IMR-90 (cell line): ENCODE measurements around the gene HORMAD1. TPM values are rescaled to one million over a fixed set of nuclear protein-coding genes. Genes with fewer than 3 reads are reported as not detected.
"Not testable (repeated sequence)": the region's sequence is repeated elsewhere in the genome, so short reads cannot be mapped to it uniquely, and the experiment has no call there.

Source experiments
- ATAC-seq: fragments of 200-7000 bp; cut with Tn5 transposase; 2 replicates; pipeline ENCODE4 v1.9.1; 2020; ENCODE audit warnings: low read depth, mild to moderate bottlenecking, moderate library complexity
- BruUV-seq: library from RNA; stranded (reverse); fragments of 400-500 nt; replicated peaks from 2 replicates; lab custom pipeline; 2021; lab: Mats Ljungman, UMichigan
- CTCF ChIA-PET: fragments of 300-600 bp; formaldehyde crosslinking; extraction: SDS; loops from one replicate; lab custom pipeline; 2021; ENCODE audit warnings: antibody characterized with exemption; lab: Yijun Ruan, JAX
- POLR2A ChIA-PET: fragments of 300-600 bp; sonication (Branson Sonifier 250); formaldehyde crosslinking; loops from one replicate; lab custom pipeline; 2022; ENCODE audit warnings: antibody characterized with exemption; ENCODE audit not compliant: unreplicated experiment; lab: Charles Lee
- DNase-seq: peaks from one replicate; pipeline ENCODE4 v3.0.0; 2013
- H2AFZ ChIP-seq: replicated peaks from 2 replicates; pipeline ENCODE3; 2013; ENCODE audit warnings: low read length, mild to moderate bottlenecking; ENCODE audit not compliant: poor library complexity
- H2AK5ac ChIP-seq: 2 replicates; pipeline ENCODE4 v1.6.1; 2013; ENCODE audit warnings: low read depth, low read length, inconsistent platforms
- H2AK9ac ChIP-seq: replicated peaks from 2 replicates; pipeline ENCODE3; 2013; ENCODE audit warnings: mild to moderate bottlenecking, low read depth, low read length, moderate library complexity; ENCODE audit not compliant: poor library complexity
- H2BK120ac ChIP-seq: 2 replicates; pipeline ENCODE4 v1.6.1; 2013; ENCODE audit warnings: low read depth, low read length, inconsistent platforms
- H2BK15ac ChIP-seq: 3 replicates; pipeline ENCODE4 v1.6.1; 2013; ENCODE audit warnings: low read depth, low read length, inconsistent platforms
- H2BK20ac ChIP-seq: 2 replicates; pipeline ENCODE4 v1.6.1; 2013; ENCODE audit warnings: low read depth, mild to moderate bottlenecking, inconsistent platforms, low read length, moderate library complexity
- H2BK5ac ChIP-seq: 2 replicates; pipeline ENCODE4 v1.6.1; 2013; ENCODE audit warnings: mild to moderate bottlenecking, low read depth, low read length, inconsistent platforms; ENCODE audit not compliant: poor library complexity, severe bottlenecking
- H3K14ac ChIP-seq: replicated peaks from 2 replicates; pipeline ENCODE4 v1.6.1; 2013; ENCODE audit warnings: low read depth, low read length, inconsistent platforms
- H3K18ac ChIP-seq: 2 replicates; pipeline ENCODE4 v1.6.1; 2013; ENCODE audit warnings: low read depth, low read length, control low read depth
- H3K23ac ChIP-seq: 2 replicates; pipeline ENCODE4 v1.6.1; 2013; ENCODE audit warnings: low read depth, low read length, inconsistent platforms
- H3K27ac ChIP-seq: 2 replicates; pipeline ENCODE4 v1.5.1; 2013; ENCODE audit warnings: mild to moderate bottlenecking, control low read depth, low read length; ENCODE audit not compliant: insufficient read depth
- H3K27me3 ChIP-seq: 2 replicates; pipeline ENCODE4 v1.6.1; 2013; ENCODE audit warnings: low read length; ENCODE audit not compliant: control insufficient read depth, insufficient read depth
- H3K36me3 ChIP-seq: 2 replicates; pipeline ENCODE4 v1.6.1; 2013; ENCODE audit warnings: low read length, mixed read lengths; ENCODE audit not compliant: control insufficient read depth, insufficient read depth
- H3K4ac ChIP-seq: 2 replicates; pipeline ENCODE4 v1.6.1; 2013; ENCODE audit warnings: low read depth, low read length, inconsistent platforms
- H3K4me1 ChIP-seq: 2 replicates; pipeline ENCODE4 v1.6.1; 2013; ENCODE audit warnings: low read length, mixed read lengths; ENCODE audit not compliant: control insufficient read depth, insufficient read depth
- H3K4me2 ChIP-seq: 2 replicates; pipeline ENCODE4 v1.6.1; 2013; ENCODE audit warnings: low read depth, mild to moderate bottlenecking, control low read depth, low read length, moderate library complexity
- H3K4me3 ChIP-seq: 2 replicates; pipeline ENCODE4 v1.5.1; 2013; ENCODE audit warnings: low read depth, mild to moderate bottlenecking, control low read depth, low read length, moderate library complexity; ENCODE audit not compliant: insufficient read depth
- H3K56ac ChIP-seq: 2 replicates; pipeline ENCODE4 v1.6.1; 2013; ENCODE audit warnings: low read length, inconsistent platforms; ENCODE audit not compliant: insufficient read depth; ENCODE audit errors: extremely low read depth
- H3K79me1 ChIP-seq, 2 experiments: 2 replicates each; pipeline ENCODE4 v1.6.1; 2013; ENCODE audit warnings: low read length in 2 of 2, inconsistent platforms in 1 of 2, low read depth in 1 of 2
- H3K9ac ChIP-seq: 2 replicates; pipeline ENCODE4 v1.6.1; 2013; ENCODE audit warnings: low read depth, low read length, control low read depth
- H3K9me1 ChIP-seq: 2 replicates; pipeline ENCODE4 v1.6.1; 2013; ENCODE audit warnings: low read length, inconsistent platforms; ENCODE audit not compliant: insufficient read depth
- H3K9me3 ChIP-seq: 2 replicates; pipeline ENCODE4 v1.6.1; 2013; ENCODE audit warnings: low read length; ENCODE audit not compliant: control insufficient read depth, insufficient read depth
- H4K20me1 ChIP-seq: 2 replicates; pipeline ENCODE4 v1.6.1; 2013; ENCODE audit warnings: low read length, inconsistent platforms; ENCODE audit not compliant: insufficient read depth
- H4K5ac ChIP-seq: 2 replicates; pipeline ENCODE4 v1.6.1; 2013; ENCODE audit warnings: mild to moderate bottlenecking, low read depth, low read length, control low read depth
- H4K8ac ChIP-seq, 2 experiments: 2 replicates each; pipeline ENCODE4 v1.6.1; 2013; ENCODE audit warnings: low read depth in 2 of 2, low read length in 2 of 2, control low read depth in 1 of 2, inconsistent platforms in 1 of 2
- H4K91ac ChIP-seq: 2 replicates; pipeline ENCODE4 v1.6.1; 2013; ENCODE audit warnings: low read depth, low read length, inconsistent platforms; ENCODE audit not compliant: insufficient read depth
- WGBS, 2 experiments: methylation state at CpG; one replicate each; pipeline versions ENCODE4 v1.1.5 to v1.1.7; 2013; ENCODE audit warnings: missing lambda C conversion rate in 2 of 2; ENCODE audit not compliant: insufficient read length in 1 of 2; ENCODE audit errors: extremely low coverage in 2 of 2; 5-methylcytosine and 5-hydroxymethylcytosine counted together
- dilution Hi-C: fragments of 300-500 bp; cut with HindIII; formaldehyde crosslinking; loops from one replicate; pipeline ENCODE4 v1.14.3; 2018; ENCODE audit warnings: low sequenced_read_pairs; ENCODE audit not compliant: unreplicated experiment
- in situ Hi-C: fragments of 300-500 bp; cut with MboI; formaldehyde crosslinking; loops from 3 replicates; pipeline ENCODE4 v1.14.3; 2019; ENCODE audit warnings: low sequenced_read_pairs, inconsistent platforms, mixed read lengths
- intact Hi-C: fragments of 100-400 bp; cut with micrococcal nuclease; formaldehyde crosslinking; loops from 2 replicates; pipeline ENCODE4 v1.10.0; 2022
- polyA plus RNA-seq, 3 experiments: library from polyadenylated mRNA; depleted of rRNA; stranded (reverse); fragments of >200 nt; gene quantifications; 2 replicates each; pipeline ENCODE4 v1.2.3, GENCODE V29; 2012; ENCODE audit warnings: low replicate concordance in 1 of 3
- total RNA-seq: library from RNA; depleted of rRNA; stranded (reverse); fragments of >200 nt; gene quantifications from 2 replicates; pipeline ENCODE4 v1.2.3, GENCODE V29; 2012

Gene HORMAD1
- total and polyA plus RNA-seq, 2 of the 4 experiments (the other 2 are of a cell fraction), result not detected

DNA sequence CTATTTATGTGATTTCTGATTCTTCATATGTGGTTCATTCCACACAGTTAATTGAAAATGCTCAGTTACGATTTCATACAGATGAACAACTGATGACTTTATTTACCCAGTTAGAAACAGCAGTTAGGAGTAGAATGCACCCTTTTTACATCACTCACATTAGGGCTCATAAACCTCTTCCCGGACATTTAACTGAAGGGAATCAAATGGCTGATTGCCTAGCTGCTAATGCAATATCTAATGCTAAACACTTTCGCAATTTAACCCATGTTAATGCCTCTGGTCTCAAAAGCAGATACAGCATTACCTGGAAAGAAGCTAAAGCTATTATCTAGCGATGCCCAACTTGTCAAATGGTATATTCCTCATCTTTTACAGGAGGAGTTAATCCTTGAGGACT lies 63.6 kb downstream of the HORMAD1 start:
- POLR2A ChIA-PET, result interaction anchor here (0.7 kb wide), 1 partner anchor 11 kb away, joined by 3 read pairs; no protein-coding TSS in a partner anchor
- CTCF ChIA-PET, result not testable (repeated sequence)
- no CpG with 5 or more reads among the region's 4 CpGs for WGBS, 2 experiments

GRCh38 chr1:150654635-150655034 lies 66.1 kb downstream of the HORMAD1 start:
- H2BK20ac ChIP-seq, BruUV-seq, H3K23ac ChIP-seq, ATAC-seq, H3K27ac ChIP-seq, H2BK120ac ChIP-seq, H2BK5ac ChIP-seq, H3K4me2 ChIP-seq, H4K91ac ChIP-seq, H2AK5ac ChIP-seq, H3K14ac ChIP-seq, H3K4me1 ChIP-seq, POLR2A ChIA-PET, H3K56ac ChIP-seq, H3K9ac ChIP-seq, in situ Hi-C loops, H3K9me1 ChIP-seq, H3K4ac ChIP-seq, H4K8ac ChIP-seq, H3K27me3 ChIP-seq, H3K79me1 ChIP-seq, H2AFZ ChIP-seq, H3K9me3 ChIP-seq, H2BK15ac ChIP-seq, DNase-seq, H3K36me3 ChIP-seq, H4K5ac ChIP-seq, dilution Hi-C loops, H3K4me3 ChIP-seq, H2AK9ac ChIP-seq, H3K18ac ChIP-seq, H4K20me1 ChIP-seq: not testable (repeated sequence)
- CTCF ChIA-PET, result interaction anchor here (0.8 kb wide), 1 partner anchor 16 kb away, joined by 3 read pairs; no protein-coding TSS in a partner anchor
- 100% methylated on average over 2 of the region's 10 CpGs; no CpG with 5 or more reads in 1 of the 2 experiments for WGBS, 2 experiments
- intact Hi-C loops, result loop anchor here (1.0 kb wide), 1 partner anchor 18 kb away; no protein-coding TSS in a partner anchor

More for the DNA sequence above, 63.6 kb downstream of the HORMAD1 start:
- H3K36me3 ChIP-seq, H3K23ac ChIP-seq, H3K27ac ChIP-seq, H4K8ac ChIP-seq, dilution Hi-C loops, H2BK15ac ChIP-seq, intact Hi-C loops, H3K4ac ChIP-seq, H4K20me1 ChIP-seq, H3K4me1 ChIP-seq, H3K9me3 ChIP-seq, DNase-seq, H4K5ac ChIP-seq, H3K79me1 ChIP-seq, H2BK20ac ChIP-seq, ATAC-seq, H2BK120ac ChIP-seq, H2AK5ac ChIP-seq, H3K4me3 ChIP-seq, H4K91ac ChIP-seq, H3K56ac ChIP-seq, H3K14ac ChIP-seq, in situ Hi-C loops, BruUV-seq, H3K18ac ChIP-seq, H2AK9ac ChIP-seq, H2AFZ ChIP-seq, H3K27me3 ChIP-seq, H3K9me1 ChIP-seq, H2BK5ac ChIP-seq, H3K9ac ChIP-seq, H3K4me2 ChIP-seq: not testable (repeated sequence)
